Activated CD8-positive, alpha-beta memory T cell treated with anti-CD3 and anti-CD28 coated beads for 1 hour (primary cell): ENCODE measurements around the gene NOTCH1.
A peak's percentile ranks its signal among the peaks of the same experiment; 100 is the strongest.

Experiments used
- DNase-seq, 2 donors: peaks; one replicate each; pipeline ENCODE4 v3.0.0-alpha.2; 2020; ENCODE audit warnings: low read depth in 1 of 2; ENCODE audit errors: extremely low read depth in 1 of 2

NOTCH1 gene

GRCh38 chr9:136533775-136534157, 12.1 kb downstream of the NOTCH1 start:
- peak; percentile 48 to 60 for DNase-seq

- peak in 1 of 2 donors; percentile 50 for DNase-seq
Measured at GRCh38 chr9:136532799-136533774, 12.8 kb downstream of the NOTCH1 start.

DNA sequence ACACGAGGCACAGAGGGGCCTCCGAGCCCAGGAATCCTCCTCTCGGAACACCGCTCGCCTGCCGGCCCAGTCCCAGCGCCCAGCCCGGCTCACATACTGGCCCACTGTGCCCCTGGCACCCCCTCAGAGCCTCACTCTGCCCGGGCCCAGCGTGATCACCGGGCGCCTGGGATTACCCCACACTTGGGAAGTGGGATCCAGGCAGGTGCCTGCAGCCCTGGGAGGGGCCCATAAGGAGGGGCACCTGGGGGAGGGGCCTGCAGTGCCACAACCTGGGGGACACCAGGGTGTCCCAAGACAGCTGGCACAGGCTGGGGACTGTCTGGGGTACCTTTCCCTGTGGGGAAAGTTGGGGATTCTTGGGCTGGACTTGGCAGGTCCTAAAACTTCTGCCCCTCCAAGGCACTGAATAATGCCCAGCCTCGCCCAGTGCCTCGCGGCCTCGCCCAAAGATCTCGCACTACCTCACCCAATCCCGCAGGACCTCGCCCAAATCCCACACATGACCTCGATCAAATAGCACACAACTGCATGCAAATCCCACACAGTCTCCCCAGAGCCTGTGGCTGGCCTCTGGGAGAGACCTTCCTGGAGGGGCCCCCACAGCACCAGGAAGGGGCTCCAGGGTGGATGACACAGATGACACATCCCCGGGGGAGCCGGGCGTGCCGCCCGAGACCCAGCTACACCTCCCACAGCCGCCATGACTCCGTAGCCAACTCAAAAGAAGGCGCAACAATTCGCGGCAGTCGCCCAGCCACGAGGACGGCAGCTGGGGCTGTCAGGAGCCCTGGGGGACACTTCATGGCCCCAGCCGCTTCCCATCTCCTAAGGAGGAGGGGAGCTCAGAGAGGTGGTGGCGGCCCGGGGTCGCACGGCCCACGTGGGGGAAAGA, 13.7 kb downstream of the NOTCH1 start:
- no peak for DNase-seq

- no peak for DNase-seq
Measured at GRCh38 chr9:136531186-136531903, 14.5 kb downstream of the NOTCH1 start.

DNA sequence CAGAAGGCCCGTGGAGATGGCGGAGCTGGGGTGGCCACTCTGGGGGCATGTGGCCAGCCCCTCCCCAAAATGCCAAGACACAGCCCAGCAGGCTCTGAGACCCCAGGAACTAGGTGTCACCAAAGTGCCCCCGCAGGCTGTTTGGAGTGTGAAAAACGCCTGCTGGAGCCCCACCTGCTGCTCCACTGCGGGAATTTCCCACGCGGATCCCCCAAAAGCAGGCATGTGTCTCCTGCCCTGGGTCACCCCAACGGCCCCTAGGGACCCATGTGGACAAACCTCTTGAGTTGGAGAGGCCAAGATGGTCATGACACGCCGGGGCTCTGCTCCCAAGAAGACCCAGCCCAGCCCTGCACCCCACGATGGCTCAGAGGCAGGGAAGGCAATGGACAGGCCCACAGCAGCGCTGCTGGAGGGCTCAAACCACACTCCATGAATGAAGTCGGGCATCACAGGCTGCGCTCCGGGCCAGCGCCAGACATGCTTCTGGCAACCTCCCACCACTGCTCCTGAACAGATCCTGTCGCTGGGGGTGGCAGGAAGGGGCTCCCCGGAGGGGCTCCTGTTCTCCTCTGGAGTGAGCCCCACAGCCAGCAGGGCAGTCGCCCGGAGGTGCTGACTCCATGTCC, 15.3 kb downstream of the NOTCH1 start:
- no peak for DNase-seq

DNA sequence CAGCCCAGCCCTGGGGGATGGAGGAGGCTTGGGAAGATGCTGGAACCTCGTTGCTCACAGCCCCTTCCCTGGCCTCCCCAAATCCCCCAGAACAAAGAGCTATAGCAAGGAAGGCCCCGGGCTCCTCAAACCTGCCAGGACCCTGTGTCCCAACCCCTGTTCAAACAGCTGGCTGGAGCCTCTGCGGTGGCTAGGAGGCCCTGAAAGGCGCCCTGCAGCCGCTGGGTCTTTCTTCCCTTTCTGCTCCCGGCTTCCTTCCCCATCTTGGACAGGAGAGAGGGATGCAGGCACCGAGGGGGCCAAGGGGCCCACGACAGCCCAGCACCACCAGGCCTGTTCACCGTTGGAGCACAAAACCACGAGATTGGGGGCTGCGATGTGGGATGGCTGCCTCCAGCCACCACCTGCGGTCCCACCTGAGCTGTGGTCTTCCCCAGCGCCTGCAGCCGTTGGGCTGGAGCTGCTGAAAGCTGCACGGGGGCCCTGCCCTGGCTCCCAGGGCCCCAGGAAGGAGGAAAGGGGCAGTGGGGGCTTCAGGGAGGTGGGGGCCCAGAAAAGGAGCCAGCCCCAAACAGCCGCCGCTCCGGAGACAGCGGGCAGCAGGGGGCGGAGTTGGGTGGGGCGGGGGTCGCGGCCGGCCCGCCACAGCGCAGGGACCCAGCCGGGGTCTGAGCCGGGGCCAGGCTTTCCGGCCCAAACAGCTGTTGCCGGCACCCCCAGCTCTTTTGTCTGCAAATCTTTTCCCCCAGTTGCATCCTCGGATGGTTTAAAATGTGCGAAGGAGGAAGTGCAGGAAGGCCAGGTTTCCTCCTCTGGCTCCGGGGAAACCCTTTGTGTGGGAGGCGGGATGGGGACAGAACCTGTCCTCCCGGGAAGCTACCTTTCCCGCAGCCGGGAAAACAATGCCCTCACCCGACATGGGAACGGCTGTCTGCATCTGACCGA, 16.1 kb downstream of the NOTCH1 start:
- no peak for DNase-seq

DNA sequence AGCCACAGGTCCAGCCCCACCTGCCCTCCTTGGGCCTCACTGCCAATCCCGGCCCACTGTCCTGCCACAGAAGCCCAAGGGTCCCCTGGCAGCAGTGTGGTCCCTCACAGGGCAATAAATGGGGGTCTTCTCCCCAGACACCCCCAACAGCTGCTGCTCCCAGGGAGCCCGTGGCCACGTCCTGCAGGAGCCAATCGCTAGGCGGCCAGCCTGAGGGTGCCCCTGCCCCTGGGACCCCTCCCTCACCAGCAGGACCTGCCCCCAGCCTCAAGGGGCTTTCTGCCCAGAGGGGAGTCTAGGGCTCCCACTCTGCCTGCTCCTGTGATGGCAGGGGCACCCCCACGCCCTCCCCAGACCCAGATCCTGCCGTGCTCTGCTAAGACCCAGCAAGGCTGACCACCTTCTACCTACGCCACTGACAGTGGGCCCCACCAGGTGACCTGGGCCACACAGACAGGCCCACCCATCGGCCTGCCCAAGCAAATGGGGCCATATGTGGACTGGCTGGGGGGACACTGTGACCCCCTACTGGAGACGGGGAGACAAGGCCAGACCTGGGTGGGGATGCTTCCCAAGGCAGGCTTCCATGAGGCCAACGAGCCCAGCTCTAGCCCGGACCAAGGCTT, 17.0 kb downstream of the NOTCH1 start:
- DNase-seq: no peak

DNA sequence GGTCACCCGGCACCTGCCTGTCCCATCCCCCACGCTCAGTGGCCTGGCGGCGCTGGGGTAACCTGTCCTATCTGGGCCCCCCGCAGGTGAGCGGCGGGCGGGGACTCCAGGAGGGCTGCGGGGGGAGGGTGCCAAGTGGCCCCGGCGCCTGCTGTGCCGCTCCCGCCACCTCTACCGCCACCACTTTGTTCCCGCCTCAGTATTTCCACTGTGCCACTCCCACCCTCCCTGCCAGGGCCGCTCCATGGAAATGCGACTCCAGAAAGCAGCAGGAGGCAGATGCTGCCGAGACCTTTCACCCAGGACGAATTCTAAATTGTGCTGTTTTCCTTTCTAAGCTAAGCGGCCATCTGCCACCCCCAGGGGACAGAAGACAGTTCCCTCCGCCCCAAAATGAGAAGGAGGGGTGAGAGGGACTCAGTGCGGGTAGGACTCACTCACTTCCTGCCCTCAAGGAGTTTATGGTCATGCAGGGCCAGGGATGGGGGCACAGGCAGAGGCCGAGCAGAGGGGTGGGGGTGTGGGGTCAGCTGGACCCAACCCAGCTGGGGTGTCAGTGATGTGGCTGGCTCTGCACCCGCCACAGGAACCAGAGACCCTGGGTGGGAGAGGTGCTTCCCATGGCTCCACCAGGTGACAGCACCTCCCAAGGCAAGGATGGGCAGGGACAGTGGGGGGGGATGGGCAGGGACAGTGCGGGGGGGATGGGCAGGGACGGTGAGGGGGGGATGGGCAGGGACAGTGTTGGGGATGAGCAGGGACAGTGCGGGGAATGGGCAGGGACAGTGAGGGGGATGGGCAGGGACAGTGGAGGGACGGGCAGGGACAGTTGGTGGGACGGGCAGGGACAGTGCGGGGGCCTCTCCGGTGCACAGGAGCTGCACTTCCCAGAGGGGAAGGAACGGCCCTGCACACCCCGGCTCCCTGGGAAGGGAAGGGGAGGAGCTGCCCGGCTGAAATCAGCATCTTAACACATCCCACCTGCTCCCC, 17.8 kb downstream of the NOTCH1 start:
- DNase-seq: no peak

- no peak for DNase-seq
Measured at GRCh38 chr9:136527131-136527530, 18.7 kb downstream of the NOTCH1 start.

- DNase-seq: no peak
Measured at GRCh38 chr9:136526625-136527066, 19.2 kb downstream of the NOTCH1 start.

GRCh38 chr9:136525841-136526499, 19.9 kb downstream of the NOTCH1 start:
- DNase-seq: no peak

DNA sequence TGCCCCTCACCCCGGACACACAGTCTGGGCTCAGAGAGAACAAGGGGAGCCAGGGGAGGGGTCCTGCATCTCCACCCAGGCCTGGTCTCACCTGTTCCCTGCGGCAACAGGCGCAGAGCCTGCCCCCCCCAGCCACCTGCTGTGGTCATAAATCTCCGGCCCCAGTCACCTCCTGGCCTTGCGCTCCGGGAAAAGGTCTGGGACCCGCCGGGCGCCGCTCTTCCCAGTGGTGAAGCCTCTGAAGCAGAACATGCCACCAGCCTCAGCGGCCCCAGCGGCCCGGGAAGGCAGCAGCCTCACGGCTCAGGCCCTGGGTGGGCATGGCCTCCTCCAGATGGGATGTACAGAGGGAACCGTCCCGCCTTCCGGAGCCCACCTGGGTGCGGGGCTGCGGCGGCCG, 20.6 kb downstream of the NOTCH1 start:
- no peak for DNase-seq

- no peak for DNase-seq
Measured at GRCh38 chr9:136522314-136523237, 23.3 kb downstream of the NOTCH1 start.

GRCh38 chr9:136521537-136521936, 24.3 kb downstream of the NOTCH1 start:
- no peak for DNase-seq

DNA sequence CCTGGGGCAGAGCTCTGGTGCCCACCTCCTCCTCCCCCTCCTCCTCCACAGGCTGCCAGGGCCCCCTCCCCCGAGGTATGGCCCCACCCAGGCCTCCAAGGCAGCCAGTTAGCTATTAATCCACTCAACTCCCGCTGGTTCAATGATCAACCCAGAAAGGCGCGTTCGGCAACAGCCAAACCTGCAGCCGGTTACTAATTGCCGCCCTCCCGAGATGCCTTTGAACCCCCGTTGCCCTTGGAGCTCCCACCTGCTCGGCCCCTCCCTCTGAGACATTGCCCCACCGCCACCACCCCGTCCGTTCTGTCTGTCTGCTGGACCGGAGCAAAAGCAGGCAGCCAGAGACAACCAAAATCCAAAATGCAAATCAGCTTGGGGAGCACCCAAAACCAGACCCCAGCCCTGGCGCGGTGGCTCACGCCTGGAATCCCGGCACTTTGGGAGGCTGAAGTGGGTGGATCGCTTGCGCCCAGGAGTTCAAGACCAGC, 25.8 kb downstream of the NOTCH1 start:
- no peak for DNase-seq
